ENCODE measurements around the gene OR6Y1.

- no peak for TF ChIP-seq CTCF (IDR thresholded peaks at IDR 0.05)
- no peak for TF ChIP-seq ELK1 (IDR thresholded peaks at IDR 0.05; ENCODE audit: low read depth, low read length)
Measured at GRCh38 chr1:158579733-158580132, 25.5 kb upstream of the OR6Y1 start, which contains the start of gene OR10X1.
